ENCODE data around the gene ARMC3. TPM values are rescaled to one million over a fixed set of nuclear protein-coding genes. Genes with fewer than 3 reads are reported as not detected.

ARMC3 gene
- total RNA-seq, 1 experiment from 2014 or later: 0.09 TPM

GRCh38 chr10:23056186-23056579 lies 128.3 kb downstream of the ARMC3 start:
- Histone ChIP-seq H3K14ac (ENCODE audit: insufficient read depth, low read length) (no peak overlapping the region), H3K9me3 (ENCODE audit: control insufficient read depth, low read depth, low read length) (no peaks in the 10 kb centered on the region), H3K79me2 (ENCODE audit: insufficient read depth, low read length) (no peaks in the 10 kb centered on the region), H3K9ac (ENCODE audit: extremely low read depth, insufficient read length, low read length) (no peak overlapping the region), H2BK15ac (ENCODE audit: low read depth, low read length) (no peak overlapping the region), H4K5ac (ENCODE audit: insufficient read length, low read depth, low read length) (no peak overlapping the region), H3K23me2 (ENCODE audit: insufficient read length, low read depth, low read length, poor library complexity, severe bottlenecking) (no peaks in the 10 kb centered on the region), H2BK20ac (ENCODE audit: low read depth, low read length, poor library complexity, severe bottlenecking) (no peak overlapping the region), H3T11ph (ENCODE audit: low read length) (no peak overlapping the region), H3K4ac (ENCODE audit: low read depth, low read length) (no peak overlapping the region), H3K23ac (ENCODE audit: insufficient read length, low read depth, low read length) (no peak overlapping the region), H2BK120ac (ENCODE audit: low read depth, low read length, poor library complexity, severe bottlenecking) (no peak overlapping the region), H3K27ac (ENCODE audit: insufficient read length, low read depth, low read length) (peak overlapping the region; percentile 81), H3K79me1 (ENCODE audit: insufficient read depth, low read depth, low read length, poor library complexity, severe bottlenecking) (no peaks in the 10 kb centered on the region), H3K4me1 (ENCODE audit: insufficient read depth, low read length) (peaks cover 19% of the 10 kb centered on the region), H2AFZ (ENCODE audit: low read length) (no peak overlapping the region), H2BK12ac (ENCODE audit: insufficient read length, low read depth, low read length) (no peak overlapping the region), H3K56ac (ENCODE audit: insufficient read length, low read depth, low read length) (no peak overlapping the region), H3K18ac (ENCODE audit: insufficient read length, low read depth, low read length) (no peak overlapping the region), H4K8ac (replicated peaks; ENCODE audit: insufficient read length, low read depth, low read length) (no peak overlapping the region), H4K91ac (ENCODE audit: insufficient read length, low read depth, low read length) (no peak overlapping the region), H2AK5ac (ENCODE audit: insufficient read length, low read length) (no peak overlapping the region), H3K27me3 (ENCODE audit: insufficient read depth, low read length) (no peaks in the 10 kb centered on the region), H2BK5ac (ENCODE audit: insufficient read length, low read length) (no peak overlapping the region), H3K4me2 (ENCODE audit: insufficient read depth, insufficient read length, low read length) (peak overlapping the region; percentile 24), H4K20me1 (ENCODE audit: control insufficient read depth, insufficient read depth, insufficient read length) (no peaks in the 10 kb centered on the region)
- Mint-ChIP-seq H3K36me3 (ENCODE audit: insufficient read depth in 1 of 3, low read depth in 3 of 3) (peaks cover 0 to 10% (median 3%) of the 10 kb centered on the region in 3 experiments; a peak in 3 of 7 replicates), H3K27me3 (ENCODE audit: low read depth) (no peaks in the 10 kb centered on the region; the same call in 1 of the 2 replicates), H3K4me1 (peaks cover 72% of the 10 kb centered on the region in 2 experiments), H3K27ac (peak overlapping the region; percentile 92 to 99 (median 98); a peak in 6 of 7 replicates), H3K4me3 (peak overlapping the region; percentile 5 to 25; a peak in 1 of 5 replicates), H3K9me3 (peaks cover 4 to 12% of the 10 kb centered on the region in 2 experiments; a peak in 3 of 5 replicates)
- no peak for DNase-seq
- WGBS (ENCODE audit: extremely low coverage, insufficient read length, low lambda C conversion rate): no CpG with 5 or more reads among the region's 3 CpGs
- no peak for TF ChIP-seq CTCF (conservative IDR thresholded peaks at IDR 0.05)

All from H9 (cell line).